Stimulated activated CD8-positive, alpha-beta memory T cell treated with anti-CD3 and anti-CD28 coated beads, Interleukin-15, amount 100 ng/mL, for 1 hour (primary cell): ENCODE data around the gene ETAA1.

ENCODE experiments used
- DNase-seq: peaks from one replicate; pipeline ENCODE4 v3.0.0-alpha.2; 2020; ENCODE audit warnings: low read depth

Gene ETAA1

DNA sequence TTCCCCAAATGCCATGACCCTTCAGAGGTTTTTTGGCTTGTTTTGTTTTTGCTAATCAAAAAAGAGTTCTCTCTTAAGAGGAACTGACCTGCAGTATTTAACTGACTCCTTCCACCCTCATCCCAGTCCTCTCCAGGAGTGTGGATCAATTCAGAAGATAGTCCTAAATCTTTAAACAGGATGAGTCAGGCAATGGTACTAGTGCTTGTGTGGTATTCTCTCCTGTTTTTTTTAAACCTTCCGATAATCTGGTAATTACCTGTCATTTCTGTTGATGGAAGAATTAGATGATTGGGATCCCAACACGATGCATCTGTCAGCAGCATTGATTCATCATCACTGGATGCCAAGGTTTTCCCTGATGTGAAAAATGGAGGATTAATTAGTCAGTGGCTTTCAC is 41.2 kb downstream of the ETAA1 start:
- no peak for DNase-seq

DNA sequence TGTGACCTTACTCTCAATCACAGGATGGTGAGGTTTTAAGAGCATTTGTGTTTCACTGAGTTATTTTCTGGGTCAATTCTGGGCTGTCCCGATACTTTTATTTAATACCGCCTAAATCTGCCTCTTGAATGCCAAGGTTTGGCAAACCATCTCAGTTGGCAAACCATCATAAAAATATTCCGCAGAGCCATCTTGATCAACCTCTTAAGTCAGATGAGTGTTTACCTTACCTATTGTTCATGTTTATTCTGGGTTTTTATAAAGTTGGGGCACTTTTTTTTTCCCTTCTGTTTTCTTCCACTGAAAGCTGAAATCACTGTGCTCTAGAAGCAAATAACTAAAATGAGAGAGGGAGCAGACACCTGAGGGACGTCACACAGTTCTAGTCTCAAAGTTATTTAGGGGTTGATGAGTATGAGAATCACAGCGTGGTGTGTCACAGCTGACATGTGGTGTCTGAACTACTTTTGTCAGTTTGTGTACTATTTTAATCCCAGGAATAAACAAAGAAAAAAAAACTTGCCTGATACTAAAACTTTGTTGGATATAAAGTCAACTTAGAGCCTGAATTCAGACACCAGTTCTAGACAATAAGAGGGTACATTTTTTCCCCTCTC is 48.6 kb downstream of the ETAA1 start:
- DNase-seq: no peak

DNA sequence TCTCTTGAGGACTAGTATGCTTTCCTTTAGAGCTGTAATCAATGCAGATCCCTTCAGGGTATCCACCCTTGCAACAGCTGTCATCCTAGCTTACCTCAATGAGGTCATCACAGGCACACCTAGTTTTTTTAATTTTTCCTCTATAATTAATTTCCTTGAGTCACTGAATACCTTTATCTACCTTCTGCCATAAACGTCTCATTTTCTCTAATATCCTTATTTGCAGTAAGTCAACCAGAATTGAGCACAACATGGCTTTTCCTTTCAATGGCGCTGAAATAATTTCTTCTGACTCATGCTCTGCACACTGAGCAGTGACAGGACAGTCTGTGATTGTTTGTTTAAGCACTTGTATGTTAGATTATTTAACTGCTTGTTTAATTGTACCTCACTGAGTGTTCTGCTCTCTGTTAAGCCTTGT is 49.4 kb downstream of the ETAA1 start:
- no peak for DNase-seq

DNA sequence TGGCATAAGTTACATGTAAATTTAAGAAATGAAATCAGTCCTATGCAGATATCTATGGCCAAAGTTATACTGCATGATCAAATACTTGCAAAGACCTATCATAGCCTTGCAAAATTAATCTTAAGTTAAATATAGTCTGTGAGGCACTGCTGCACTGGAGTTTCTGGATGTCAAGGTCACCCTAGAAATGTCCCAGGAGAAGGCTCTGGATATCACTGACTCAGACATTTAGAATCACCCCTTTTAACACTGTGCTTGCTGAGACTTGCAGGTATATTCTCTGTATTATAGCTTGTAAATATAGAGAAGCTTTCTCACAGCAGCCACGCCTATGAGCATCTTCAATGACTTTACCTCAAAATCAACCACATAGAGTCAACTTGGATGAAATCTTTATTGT is 51.5 kb downstream of the ETAA1 start:
- DNase-seq: no peak

DNA sequence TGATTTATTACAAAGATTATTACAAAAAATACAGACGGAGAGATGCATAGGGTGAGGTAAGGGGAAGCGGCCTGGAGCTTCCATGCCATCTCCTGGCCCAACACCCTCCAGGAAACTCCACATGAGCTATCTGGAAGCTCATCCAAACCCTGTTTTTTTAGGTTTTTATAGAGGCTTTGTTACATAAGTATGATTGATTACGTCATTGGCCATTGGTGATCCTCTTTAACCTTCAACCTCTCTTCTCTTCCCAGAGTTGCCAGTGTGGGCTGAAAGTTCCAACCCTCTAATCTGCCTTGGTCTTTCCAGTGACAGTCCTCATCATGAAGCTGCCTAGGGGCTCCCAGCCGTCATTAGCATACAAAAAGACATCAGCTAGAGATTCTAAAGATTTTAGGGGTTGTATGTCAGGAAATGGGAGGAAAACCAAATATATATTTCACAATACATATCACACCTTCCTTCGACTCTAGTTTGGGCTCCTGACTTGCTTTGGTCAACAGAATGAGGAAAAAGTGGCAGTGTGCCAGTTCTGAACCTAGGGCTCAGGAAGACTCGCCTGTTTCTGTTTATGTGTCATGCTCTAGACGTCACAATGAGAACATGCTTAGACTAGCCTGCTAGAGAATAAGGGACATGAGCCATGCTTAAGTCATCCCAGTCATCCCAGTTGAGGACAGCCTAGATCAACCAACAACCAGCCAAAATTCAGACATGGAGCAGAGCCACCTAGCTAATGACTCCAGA is 54.1 kb downstream of the ETAA1 start:
- DNase-seq: no peak

DNA sequence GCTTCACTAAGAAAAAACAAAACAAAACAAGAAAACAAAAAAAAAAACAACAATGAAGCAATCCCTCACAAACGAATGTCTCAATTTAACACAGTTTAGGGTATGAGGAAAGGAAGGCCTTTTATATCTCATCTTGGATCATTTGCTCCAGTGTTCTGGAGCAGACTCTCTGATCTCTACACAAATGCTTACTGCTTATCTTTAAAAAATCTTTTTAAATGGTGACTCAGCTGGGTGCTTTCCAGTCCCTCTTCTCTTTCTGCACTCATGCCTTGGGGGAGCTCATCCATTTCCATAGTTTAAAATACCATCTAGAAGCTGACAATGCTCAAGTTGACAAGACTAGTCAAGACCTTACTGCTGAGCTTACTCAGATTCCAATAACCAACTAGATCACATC is 56.2 kb downstream of the ETAA1 start:
- DNase-seq: no peak

DNA sequence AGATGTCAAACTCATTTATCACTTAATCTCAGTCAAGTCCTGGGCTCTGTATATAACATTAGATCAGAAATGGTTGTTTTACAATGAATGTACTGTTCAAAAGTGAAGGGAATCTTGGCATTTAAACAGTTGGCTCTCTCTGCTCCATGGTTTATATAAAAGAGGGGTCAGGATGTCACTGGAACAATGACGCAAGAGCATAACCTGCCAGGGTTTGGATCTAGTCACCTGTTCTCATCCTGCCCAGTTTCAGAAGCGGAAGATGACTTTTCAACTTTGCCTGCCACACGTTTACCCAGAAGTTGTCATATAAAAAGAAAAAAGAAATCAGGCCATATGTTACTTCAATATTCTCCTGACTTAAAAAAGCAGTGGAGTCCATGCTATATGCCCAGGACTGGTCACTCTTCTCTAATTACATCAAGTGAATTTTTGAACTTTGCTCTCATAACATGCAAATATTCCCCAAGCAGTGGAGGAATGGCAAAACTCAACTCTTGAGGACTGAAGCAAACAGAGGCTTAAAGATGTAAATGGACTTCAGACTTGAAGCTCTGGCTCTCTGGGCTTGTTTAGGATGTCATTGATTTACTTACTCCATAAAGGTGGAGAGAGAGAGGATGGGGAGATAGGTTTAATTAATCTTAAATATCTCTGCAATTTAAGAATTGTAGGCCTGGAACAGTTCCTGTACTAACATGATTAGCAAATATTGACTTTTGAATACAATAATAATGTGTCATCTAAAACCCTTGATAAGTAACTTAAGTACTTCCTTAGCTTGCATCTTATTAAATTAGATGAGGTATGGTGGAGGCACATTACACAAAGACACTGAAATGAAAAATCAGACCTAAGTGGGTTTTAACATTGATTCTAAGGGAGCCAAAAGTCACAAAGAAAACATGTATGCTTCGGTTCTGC is 58.3 kb downstream of the ETAA1 start:
- no peak for DNase-seq

DNA sequence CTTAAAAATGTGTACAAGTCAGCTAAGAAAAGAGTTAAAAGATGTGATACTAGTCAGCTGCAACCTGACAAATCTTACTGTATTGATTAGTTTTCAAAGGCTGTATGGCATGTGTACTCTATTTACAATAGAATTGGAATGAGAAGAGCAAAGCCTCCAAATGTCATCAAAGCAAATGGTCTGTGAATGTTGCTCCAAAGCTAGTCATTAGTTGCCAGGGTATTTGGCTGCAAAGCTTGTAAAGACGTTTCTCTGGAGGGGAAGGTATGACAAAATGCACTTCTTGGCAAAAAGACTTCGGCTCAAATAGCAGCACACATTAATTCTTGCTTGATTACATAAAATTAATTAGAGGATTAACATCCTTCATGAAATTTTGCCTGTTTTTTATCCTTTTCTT is 59.3 kb downstream of the ETAA1 start:
- no peak for DNase-seq

DNA sequence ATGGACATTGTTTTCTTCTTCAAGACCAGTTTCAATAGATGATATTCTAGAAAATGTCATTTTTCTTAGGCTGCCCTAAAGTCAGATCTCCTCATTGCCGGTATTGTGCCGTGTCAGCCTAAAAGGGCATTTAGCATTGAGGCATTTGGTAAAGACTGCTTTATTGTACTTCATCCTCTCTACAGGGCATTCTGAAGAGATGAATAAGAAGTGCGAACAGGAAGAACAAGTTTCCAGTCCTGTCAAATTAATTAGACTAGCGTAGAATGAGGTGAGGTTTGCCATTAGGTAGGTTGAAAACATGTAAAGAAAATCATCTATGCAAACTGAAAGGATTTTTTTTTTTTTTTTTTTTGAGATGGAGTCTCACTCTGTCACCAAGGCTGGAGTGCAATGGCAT is 60.6 kb downstream of the ETAA1 start:
- DNase-seq: no peak

DNA sequence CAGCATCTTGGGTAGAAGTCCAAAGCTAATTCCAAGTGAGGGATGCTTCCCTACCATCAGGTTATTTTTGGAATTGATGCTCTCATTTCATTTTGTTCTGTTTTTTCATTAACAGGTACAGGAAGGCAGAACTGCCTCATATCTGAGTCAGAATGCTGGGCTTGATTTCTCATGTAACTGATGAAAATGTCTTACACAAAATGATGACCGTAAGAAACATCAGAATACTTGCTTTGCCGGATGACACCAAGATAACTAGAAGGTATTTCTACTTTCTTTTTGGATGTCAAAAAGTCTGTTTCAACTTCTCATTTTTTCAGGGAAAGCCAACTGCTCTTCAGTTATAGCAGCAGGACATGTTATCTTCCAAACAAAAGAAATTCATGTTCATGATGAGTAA is 62.6 kb downstream of the ETAA1 start:
- no peak for DNase-seq
